ENCODE data around the gene SLC9A9.

- TF ChIP-seq POLR2A (IDR thresholded peaks at IDR 0.05) = no peak
- TF ChIP-seq, protein P1, sequence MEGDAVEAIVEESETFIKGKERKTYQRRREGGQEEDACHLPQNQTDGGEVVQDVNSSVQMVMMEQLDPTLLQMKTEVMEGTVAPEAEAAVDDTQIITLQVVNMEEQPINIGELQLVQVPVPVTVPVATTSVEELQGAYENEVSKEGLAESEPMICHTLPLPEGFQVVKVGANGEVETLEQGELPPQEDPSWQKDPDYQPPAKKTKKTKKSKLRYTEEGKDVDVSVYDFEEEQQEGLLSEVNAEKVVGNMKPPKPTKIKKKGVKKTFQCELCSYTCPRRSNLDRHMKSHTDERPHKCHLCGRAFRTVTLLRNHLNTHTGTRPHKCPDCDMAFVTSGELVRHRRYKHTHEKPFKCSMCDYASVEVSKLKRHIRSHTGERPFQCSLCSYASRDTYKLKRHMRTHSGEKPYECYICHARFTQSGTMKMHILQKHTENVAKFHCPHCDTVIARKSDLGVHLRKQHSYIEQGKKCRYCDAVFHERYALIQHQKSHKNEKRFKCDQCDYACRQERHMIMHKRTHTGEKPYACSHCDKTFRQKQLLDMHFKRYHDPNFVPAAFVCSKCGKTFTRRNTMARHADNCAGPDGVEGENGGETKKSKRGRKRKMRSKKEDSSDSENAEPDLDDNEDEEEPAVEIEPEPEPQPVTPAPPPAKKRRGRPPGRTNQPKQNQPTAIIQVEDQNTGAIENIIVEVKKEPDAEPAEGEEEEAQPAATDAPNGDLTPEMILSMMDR (IDR thresholded peaks at IDR 0.05) = no peak
Measured at GRCh38 chr3:143410259-143410658, 438.0 kb downstream of the SLC9A9 start.

Measured in thyroid gland (tissue), 4 donors.